Astrocyte (in vitro differentiated cells and primary cell): ENCODE data around the gene ACAA1.

Experiments used
- EZH2 ChIP-seq: IDR thresholded peaks from 2 replicates; pipeline ENCODE4 v1.6.1; 2012; ENCODE audit warnings: mild to moderate bottlenecking, low read length, inconsistent platforms; ENCODE audit not compliant: insufficient read depth
- TF ChIP-seq, protein P1 (sequence below): IDR thresholded peaks from 2 replicates; pipeline ENCODE4 v1.5.1; 2011; ENCODE audit warnings: low read depth, mild to moderate bottlenecking, inconsistent platforms, low read length, moderate library complexity; ENCODE audit not compliant: insufficient read depth

DNA sequence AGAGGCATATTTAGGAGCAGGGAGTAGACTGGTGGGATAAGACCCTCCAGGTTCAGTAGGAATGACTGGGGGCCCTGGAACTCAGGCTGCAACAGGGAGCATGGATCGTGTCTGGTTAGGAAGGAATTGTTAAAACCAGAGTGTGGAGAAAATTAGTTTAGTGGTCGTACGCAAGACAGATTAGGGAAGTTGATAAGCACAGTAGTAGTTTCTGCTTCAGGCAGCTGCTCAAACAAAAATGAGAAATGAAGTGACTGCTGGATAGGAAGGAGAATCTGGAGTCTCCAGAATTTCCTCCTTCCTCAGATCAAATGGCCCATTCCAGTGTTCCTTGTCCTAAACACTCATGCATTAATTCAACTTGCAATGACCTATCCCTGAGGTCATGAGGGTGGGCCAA is 12.8 kb upstream of the ACAA1 start:
- no peak for TF ChIP-seq EZH2
- TF ChIP-seq, protein P1, sequence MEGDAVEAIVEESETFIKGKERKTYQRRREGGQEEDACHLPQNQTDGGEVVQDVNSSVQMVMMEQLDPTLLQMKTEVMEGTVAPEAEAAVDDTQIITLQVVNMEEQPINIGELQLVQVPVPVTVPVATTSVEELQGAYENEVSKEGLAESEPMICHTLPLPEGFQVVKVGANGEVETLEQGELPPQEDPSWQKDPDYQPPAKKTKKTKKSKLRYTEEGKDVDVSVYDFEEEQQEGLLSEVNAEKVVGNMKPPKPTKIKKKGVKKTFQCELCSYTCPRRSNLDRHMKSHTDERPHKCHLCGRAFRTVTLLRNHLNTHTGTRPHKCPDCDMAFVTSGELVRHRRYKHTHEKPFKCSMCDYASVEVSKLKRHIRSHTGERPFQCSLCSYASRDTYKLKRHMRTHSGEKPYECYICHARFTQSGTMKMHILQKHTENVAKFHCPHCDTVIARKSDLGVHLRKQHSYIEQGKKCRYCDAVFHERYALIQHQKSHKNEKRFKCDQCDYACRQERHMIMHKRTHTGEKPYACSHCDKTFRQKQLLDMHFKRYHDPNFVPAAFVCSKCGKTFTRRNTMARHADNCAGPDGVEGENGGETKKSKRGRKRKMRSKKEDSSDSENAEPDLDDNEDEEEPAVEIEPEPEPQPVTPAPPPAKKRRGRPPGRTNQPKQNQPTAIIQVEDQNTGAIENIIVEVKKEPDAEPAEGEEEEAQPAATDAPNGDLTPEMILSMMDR = no peak
